HG03575 (cell line): ENCODE data around the gene FOXP1.

Source experiments
- ATAC-seq: cut with Tn5 transposase; IDR thresholded peaks from one replicate; pipeline ENCODE4 v1.9.1; 2021; ENCODE audit not compliant: unreplicated experiment, insufficient number of reproducible peaks, low FRiP score; ENCODE audit errors: extremely low read depth

FOXP1 gene

DNA sequence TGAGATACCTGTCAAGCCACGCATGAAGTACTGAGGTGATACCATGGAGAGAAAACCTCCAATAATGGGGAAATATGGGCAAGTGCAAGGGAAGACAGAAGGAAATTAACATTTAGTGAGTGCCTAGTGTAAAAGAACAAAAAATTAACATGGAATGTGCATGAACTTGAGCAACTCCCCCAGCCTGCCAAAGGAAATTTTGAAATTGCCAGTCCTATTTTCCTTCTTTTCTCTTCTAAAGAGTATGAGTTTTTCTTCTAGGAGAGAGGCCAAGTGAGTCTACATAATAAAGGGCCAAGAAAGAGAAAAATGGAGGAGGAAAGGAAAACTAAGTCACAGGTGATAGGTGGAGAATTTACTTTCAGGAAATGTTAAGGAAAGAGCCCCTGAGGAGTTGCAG is 668.7 kb downstream of the FOXP1 start:
- ATAC-seq, result no peak

DNA sequence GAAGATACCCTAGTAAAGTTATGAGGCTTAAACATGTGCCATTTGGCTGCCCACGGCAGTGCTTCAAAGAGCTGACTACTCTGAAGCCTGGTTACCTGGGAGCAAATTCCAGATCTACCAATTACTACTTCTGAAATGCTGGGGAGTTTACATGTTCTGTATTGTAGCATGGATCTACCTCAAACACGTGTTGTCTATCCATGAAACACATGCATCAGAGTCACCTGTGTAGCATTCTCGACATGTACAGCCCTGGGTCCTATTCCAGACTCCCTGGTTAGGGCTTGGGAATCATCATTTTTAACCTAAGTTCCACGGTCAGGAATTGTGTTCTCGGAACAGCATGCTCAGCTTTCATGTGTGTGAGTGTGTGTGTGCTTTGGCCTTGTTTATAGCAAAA is 671.8 kb downstream of the FOXP1 start:
- ATAC-seq, result no peak

GRCh38 chr3:70905491-70905890 is 678.0 kb downstream of the FOXP1 start:
- no peak for ATAC-seq
